Hepatocyte (in vitro differentiated cells): ENCODE data around the gene CEACAM8. TPM values are rescaled to one million over a fixed set of nuclear protein-coding genes. Genes with fewer than 3 reads are reported as not detected.
"Not testable (repeated sequence)": the region's sequence is repeated elsewhere in the genome, so short reads cannot be mapped to it uniquely, and the experiment has no call there.

Source experiments
- DNase-seq: peaks from one replicate; pipeline ENCODE4 v3.0.0-alpha.2; 2016; ENCODE audit warnings: low spot score
- H2AFZ ChIP-seq: fragments of 200-600 bp; sonication (generic); 2 replicates; pipeline ENCODE4 v1.6.0; 2016; ENCODE audit warnings: antibody characterized with exemption, mild to moderate bottlenecking
- H3K27ac ChIP-seq: fragments of 200-600 bp; sonication (generic); 2 replicates; pipeline ENCODE4 v1.5.1; 2016; ENCODE audit warnings: mild to moderate bottlenecking
- H3K27me3 ChIP-seq: fragments of 200-600 bp; sonication (generic); 2 replicates; pipeline ENCODE4 v1.6.1; 2016
- H3K36me3 ChIP-seq: fragments of 200-600 bp; sonication (generic); replicated peaks from 2 replicates; pipeline ENCODE4 v1.5.1; 2016; ENCODE audit warnings: low read depth; ENCODE audit not compliant: insufficient read depth
- H3K4me1 ChIP-seq: fragments of 200-600 bp; sonication (generic); 2 replicates; pipeline ENCODE4 v1.5.1; 2016; ENCODE audit warnings: mild to moderate bottlenecking, moderate library complexity; ENCODE audit not compliant: insufficient read depth
- H3K4me2 ChIP-seq: fragments of 200-600 bp; sonication (generic); 2 replicates; pipeline ENCODE4 v1.6.0; 2016
- H3K4me3 ChIP-seq: fragments of 200-600 bp; sonication (generic); 2 replicates; pipeline ENCODE4 v1.5.1; 2016; ENCODE audit warnings: mild to moderate bottlenecking
- H3K79me2 ChIP-seq: fragments of 200-600 bp; sonication (generic); 2 replicates; pipeline ENCODE4 v1.6.0; 2017; ENCODE audit warnings: mild to moderate bottlenecking
- H3K9me2 ChIP-seq: fragments of 200-600 bp; sonication (generic); replicated peaks from 2 replicates; pipeline ENCODE4 v1.6.0; 2017; ENCODE audit warnings: mild to moderate bottlenecking; ENCODE audit not compliant: insufficient read depth
- H3K9me3 ChIP-seq: fragments of 200-600 bp; sonication (generic); 2 replicates; pipeline ENCODE4 v1.5.1; 2016; ENCODE audit warnings: low read depth, mild to moderate bottlenecking
- H4K20me1 ChIP-seq: fragments of 200-600 bp; sonication (generic); 2 replicates; pipeline ENCODE4 v1.6.0; 2016; ENCODE audit warnings: mild to moderate bottlenecking; ENCODE audit not compliant: insufficient read depth, poor library complexity, severe bottlenecking
- CTCF ChIP-seq: fragments of 200-600 bp; sonication (generic); IDR thresholded peaks from 2 replicates; pipeline ENCODE4 v1.5.1; 2016; ENCODE audit warnings: antibody characterized with exemption, mild to moderate bottlenecking; ENCODE audit not compliant: poor library complexity
- EZH2 ChIP-seq: fragments of 200-600 bp; sonication (generic); IDR thresholded peaks from 2 replicates; pipeline ENCODE4 v1.6.1; 2016; ENCODE audit warnings: antibody characterized with exemption, mild to moderate bottlenecking, borderline replicate concordance
- EZH2phosphoT487 ChIP-seq: fragments of 200-600 bp; sonication (generic); IDR thresholded peaks from one replicate; pipeline ENCODE4 v1.6.1; 2018; ENCODE audit warnings: antibody characterized with exemption, mild to moderate bottlenecking, low read depth, moderate library complexity; ENCODE audit not compliant: unreplicated experiment, severe bottlenecking
- WGBS: methylation state at CpG from one replicate; pipeline ENCODE4 v1.1.6; 2016; ENCODE audit warnings: low lambda C conversion rate; ENCODE audit errors: missing lambda C conversion rate; 5-methylcytosine and 5-hydroxymethylcytosine counted together
- polyA plus RNA-seq: library from polyadenylated mRNA; unstranded; fragments of >200 nt; fragmentation: Nextera tagmentation; extraction: Ambion mirVana; gene quantifications from 2 replicates; pipeline ENCODE4 v1.2.1, GENCODE V29; 2016
- total RNA-seq: library from RNA; depleted of rRNA; stranded (reverse); fragments of >200 nt; gene quantifications from 2 replicates; pipeline ENCODE4 v1.2.3, GENCODE V29; 2014

CEACAM8 gene
- total and polyA plus RNA-seq, 2 experiments from 2014 or later = not detected

GRCh38 chr19:42627916-42628315, 33.2 kb upstream of the CEACAM8 start:
- no peaks in the 10 kb centered on the region for H3K27me3 ChIP-seq
- no peaks in the 10 kb centered on the region for H3K9me2 ChIP-seq
- no peak overlapping the region for H3K4me2 ChIP-seq
- TF ChIP-seq CTCF (no peak), EZH2phosphoT487 (no peak), EZH2 (no peak)
- no peak overlapping the region for H2AFZ ChIP-seq
- 25% methylated on average over 2 of the region's 2 CpGs for WGBS
- no peak overlapping the region for H3K27ac ChIP-seq
- H3K4me3 ChIP-seq = no peak overlapping the region
- no peaks in the 10 kb centered on the region for H3K36me3 ChIP-seq
- H3K79me2 ChIP-seq = no peaks in the 10 kb centered on the region
- no peak for DNase-seq
- no peaks in the 10 kb centered on the region for H3K9me3 ChIP-seq
- no peaks in the 10 kb centered on the region for H4K20me1 ChIP-seq
- no peaks in the 10 kb centered on the region for H3K4me1 ChIP-seq

GRCh38 chr19:42626181-42626580, 31.5 kb upstream of the CEACAM8 start:
- Histone ChIP-seq H3K9me2 (no peaks in the 10 kb centered on the region), H2AFZ (no peak overlapping the region), H3K4me1 (no peaks in the 10 kb centered on the region), H4K20me1 (no peaks in the 10 kb centered on the region), H3K36me3 (no peaks in the 10 kb centered on the region), H3K9me3 (no peaks in the 10 kb centered on the region), H3K27ac (no peak overlapping the region), H3K4me2 (no peak overlapping the region), H3K27me3 (no peaks in the 10 kb centered on the region), H3K4me3 (no peak overlapping the region), H3K79me2 (no peaks in the 10 kb centered on the region)
- TF ChIP-seq EZH2phosphoT487 = no peak
- no peak for TF ChIP-seq EZH2
- TF ChIP-seq CTCF = no peak
- DNase-seq = no peak
- WGBS = 64% methylated on average over 2 of the region's 2 CpGs

GRCh38 chr19:42619271-42619670, 24.5 kb upstream of the CEACAM8 start:
- no peaks in the 10 kb centered on the region for H3K9me3 ChIP-seq
- H4K20me1 ChIP-seq = no peaks in the 10 kb centered on the region
- H3K27ac ChIP-seq = no peak overlapping the region
- H3K4me1 ChIP-seq = no peaks in the 10 kb centered on the region
- no peaks in the 10 kb centered on the region for H3K36me3 ChIP-seq
- no peak overlapping the region for H2AFZ ChIP-seq
- no peak overlapping the region for H3K4me2 ChIP-seq
- TF ChIP-seq CTCF (no peak), EZH2phosphoT487 (no peak), EZH2 (no peak)
- no peaks in the 10 kb centered on the region for H3K79me2 ChIP-seq
- H3K9me2 ChIP-seq = no peaks in the 10 kb centered on the region
- H3K27me3 ChIP-seq = no peaks in the 10 kb centered on the region
- no peak for DNase-seq
- H3K4me3 ChIP-seq = no peak overlapping the region
- 59% methylated on average over 1 of the region's 1 CpG for WGBS

GRCh38 chr19:42613666-42614065, 18.9 kb upstream of the CEACAM8 start:
- H2AFZ ChIP-seq = no peak overlapping the region
- WGBS = 81% methylated on average over 5 of the region's 5 CpGs
- no peaks in the 10 kb centered on the region for H3K9me3 ChIP-seq

GRCh38 chr19:42610401-42610915, 15.7 kb upstream of the CEACAM8 start:
- H3K79me2 ChIP-seq, H3K4me2 ChIP-seq, H3K36me3 ChIP-seq, H3K4me3 ChIP-seq, H3K9me2 ChIP-seq, H3K9me3 ChIP-seq, DNase-seq, H2AFZ ChIP-seq, H3K4me1 ChIP-seq, H3K27me3 ChIP-seq, H4K20me1 ChIP-seq, H3K27ac ChIP-seq: not testable (repeated sequence)
- WGBS = 94% methylated on average over 19 of the region's 33 CpGs

More at GRCh38 chr19:42613666-42614065, 18.9 kb upstream of the CEACAM8 start:
- Histone ChIP-seq H4K20me1 (no peaks in the 10 kb centered on the region), H3K4me1 (no peaks in the 10 kb centered on the region), H3K27me3 (no peaks in the 10 kb centered on the region), H3K27ac (no peak overlapping the region), H3K4me3 (no peak overlapping the region), H3K9me2 (no peaks in the 10 kb centered on the region), H3K36me3 (no peaks in the 10 kb centered on the region), H3K79me2 (no peaks in the 10 kb centered on the region), H3K4me2 (no peak overlapping the region)
- TF ChIP-seq EZH2 (no peak), CTCF (no peak)
- no peak for DNase-seq
